A673 (cell line): Measurements from ENCODE around the gene IFT27. TPM values are rescaled to one million over a fixed set of nuclear protein-coding genes. Genes with fewer than 3 reads are reported as not detected.

Experiments
- BruUV-seq: library from RNA; stranded (reverse); fragments of 400-500 nt; replicated peaks from 2 replicates; lab custom pipeline; 2021; lab: Mats Ljungman, UMichigan
- CTCF ChIA-PET: fragments of 300-600 bp; sonication (Branson Sonifier 250); formaldehyde crosslinking; loops from one replicate; lab custom pipeline; 2022; ENCODE audit warnings: antibody characterized with exemption; lab: Charles Lee
- POLR2A ChIA-PET: fragments of 300-600 bp; sonication (Branson Sonifier 250); formaldehyde crosslinking; loops from one replicate; lab custom pipeline; 2022; ENCODE audit warnings: antibody characterized with exemption; ENCODE audit not compliant: low non-redundant PET; lab: Charles Lee
- DNase-seq: peaks from one replicate; pipeline ENCODE4 v3.0.0-alpha.2; 2015; ENCODE audit warnings: low spot score
- H3K27ac ChIP-seq: fragments of 200-600 bp; sonication (generic); 2 replicates; pipeline ENCODE4 v1.5.1; 2016; ENCODE audit warnings: mixed run types, low read depth, mild to moderate bottlenecking, mixed read lengths, antibody characterized with exemption, low read length; ENCODE audit not compliant: poor library complexity, severe bottlenecking
- H3K27me3 ChIP-seq: fragments of 200-600 bp; sonication (generic); replicated peaks from 2 replicates; pipeline ENCODE4 v1.6.1; 2017; ENCODE audit warnings: mixed run types, low read depth, mild to moderate bottlenecking, mixed read lengths, antibody characterized with exemption, low read length; ENCODE audit not compliant: insufficient read depth, poor library complexity
- H3K36me3 ChIP-seq: fragments of 200-600 bp; sonication (generic); 2 replicates; pipeline ENCODE4 v1.6.1; 2016; ENCODE audit warnings: mixed run types, mild to moderate bottlenecking, mixed read lengths, antibody characterized with exemption, low read length; ENCODE audit not compliant: insufficient read depth, poor library complexity, severe bottlenecking
- H3K4me1 ChIP-seq: fragments of 200-600 bp; sonication (generic); 2 replicates; pipeline ENCODE4 v1.6.1; 2017; ENCODE audit warnings: mixed run types, mild to moderate bottlenecking, mixed read lengths, antibody characterized with exemption, low read length; ENCODE audit not compliant: insufficient read depth, poor library complexity, severe bottlenecking
- H3K4me3 ChIP-seq: fragments of 200-600 bp; sonication (generic); 2 replicates; pipeline ENCODE4 v1.5.1; 2016; ENCODE audit warnings: low read depth, mixed run types, mild to moderate bottlenecking, mixed read lengths, low read length; ENCODE audit not compliant: poor library complexity, severe bottlenecking
- H3K9me3 ChIP-seq: fragments of 200-600 bp; sonication (generic); 2 replicates; pipeline ENCODE4 v1.6.1; 2016; ENCODE audit warnings: mixed run types, low read depth, mild to moderate bottlenecking, mixed read lengths, antibody characterized with exemption, low read length; ENCODE audit not compliant: poor library complexity, severe bottlenecking
- EZH2 ChIP-seq: fragments of 200-600 bp; sonication (generic); IDR thresholded peaks from 2 replicates; pipeline ENCODE4 v1.6.1; 2017; ENCODE audit warnings: borderline replicate concordance, low read depth, mild to moderate bottlenecking, mixed read lengths, antibody characterized with exemption, low read length; ENCODE audit not compliant: poor library complexity, severe bottlenecking
- intact Hi-C: fragments of 100-400 bp; cut with micrococcal nuclease; formaldehyde crosslinking; loops from one replicate; pipeline ENCODE4 v1.10.0; 2022; ENCODE audit not compliant: unreplicated experiment
- total RNA-seq: library from RNA; stranded (reverse); gene quantifications from 2 replicates; pipeline ENCODE4 v1.2.3, GENCODE V29; 2021
- TF ChIP-seq, protein P1 (sequence below): fragments of 300-800, 200-600 bp; sonication (generic); conservative IDR thresholded peaks from 2 replicates; pipeline ENCODE4 v1.5.1; 2017; ENCODE audit warnings: low read depth, mild to moderate bottlenecking, antibody characterized with exemption, low read length, moderate library complexity, mixed read lengths

Gene IFT27
- total RNA-seq, 1 experiment from 2014 or later = 24.9 TPM

DNA sequence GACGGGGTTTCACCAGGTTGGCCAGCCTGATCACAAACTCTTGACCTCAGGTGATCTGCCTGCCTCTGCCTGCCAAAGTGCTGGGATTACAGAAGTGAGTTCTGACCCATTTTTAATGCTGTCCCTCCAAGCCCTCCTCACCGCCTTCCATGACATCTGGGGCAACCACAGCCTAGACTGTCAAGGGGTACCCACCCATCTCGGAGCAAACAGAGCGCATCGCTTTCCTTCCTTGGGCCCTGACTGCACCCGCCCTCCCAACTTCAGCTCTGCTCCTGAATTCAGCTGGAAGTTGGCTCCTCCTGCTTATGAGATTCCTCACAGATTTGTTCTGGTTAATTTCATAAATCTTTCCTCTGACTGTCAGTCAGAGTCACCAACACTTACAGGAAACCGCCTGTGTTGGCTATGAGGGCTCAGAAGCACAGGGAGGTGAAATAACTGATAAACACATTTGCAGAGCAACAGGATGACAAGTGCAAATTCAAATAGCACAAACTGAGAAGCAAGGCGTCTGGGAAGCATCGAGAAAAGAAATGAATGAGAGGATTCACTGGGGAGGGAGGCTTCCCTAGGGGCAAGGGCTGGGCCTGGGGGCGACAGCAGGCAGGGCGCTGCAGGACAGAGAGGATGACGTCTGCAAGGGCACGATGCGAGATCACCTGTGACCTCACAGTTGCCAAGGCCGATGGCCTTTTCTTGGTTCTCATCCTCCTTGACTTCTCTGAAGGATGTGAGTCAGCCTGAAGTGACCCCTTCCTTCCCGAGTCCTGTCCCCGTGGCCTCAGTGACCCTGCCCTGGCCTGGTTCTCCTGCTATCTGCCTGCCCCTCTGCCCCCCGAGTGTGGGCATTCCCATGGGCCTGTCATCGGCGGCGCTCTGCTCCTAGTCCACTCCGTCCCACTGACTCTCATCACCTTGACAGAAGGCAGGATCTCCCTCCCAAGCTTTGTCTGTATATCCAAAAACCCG, 6.1 kb downstream of the IFT27 start:
- ChIA-PET CTCF (no interaction called here), POLR2A (no interaction called here)
- H3K27ac ChIP-seq = no peak overlapping the region
- H3K4me1 ChIP-seq = peaks cover under 1% of the 10 kb centered on the region
- no peaks in the 10 kb centered on the region for H3K36me3 ChIP-seq
- no peak overlapping the region for H3K4me3 ChIP-seq
- DNase-seq = no peak
- no peaks in the 10 kb centered on the region for H3K27me3 ChIP-seq
- no TSS peak for BruUV-seq
- intact Hi-C loops = no loop called here
- no peaks in the 10 kb centered on the region for H3K9me3 ChIP-seq
- TF ChIP-seq, protein P1, sequence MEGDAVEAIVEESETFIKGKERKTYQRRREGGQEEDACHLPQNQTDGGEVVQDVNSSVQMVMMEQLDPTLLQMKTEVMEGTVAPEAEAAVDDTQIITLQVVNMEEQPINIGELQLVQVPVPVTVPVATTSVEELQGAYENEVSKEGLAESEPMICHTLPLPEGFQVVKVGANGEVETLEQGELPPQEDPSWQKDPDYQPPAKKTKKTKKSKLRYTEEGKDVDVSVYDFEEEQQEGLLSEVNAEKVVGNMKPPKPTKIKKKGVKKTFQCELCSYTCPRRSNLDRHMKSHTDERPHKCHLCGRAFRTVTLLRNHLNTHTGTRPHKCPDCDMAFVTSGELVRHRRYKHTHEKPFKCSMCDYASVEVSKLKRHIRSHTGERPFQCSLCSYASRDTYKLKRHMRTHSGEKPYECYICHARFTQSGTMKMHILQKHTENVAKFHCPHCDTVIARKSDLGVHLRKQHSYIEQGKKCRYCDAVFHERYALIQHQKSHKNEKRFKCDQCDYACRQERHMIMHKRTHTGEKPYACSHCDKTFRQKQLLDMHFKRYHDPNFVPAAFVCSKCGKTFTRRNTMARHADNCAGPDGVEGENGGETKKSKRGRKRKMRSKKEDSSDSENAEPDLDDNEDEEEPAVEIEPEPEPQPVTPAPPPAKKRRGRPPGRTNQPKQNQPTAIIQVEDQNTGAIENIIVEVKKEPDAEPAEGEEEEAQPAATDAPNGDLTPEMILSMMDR = no peak
- TF ChIP-seq EZH2 = no peak

DNA sequence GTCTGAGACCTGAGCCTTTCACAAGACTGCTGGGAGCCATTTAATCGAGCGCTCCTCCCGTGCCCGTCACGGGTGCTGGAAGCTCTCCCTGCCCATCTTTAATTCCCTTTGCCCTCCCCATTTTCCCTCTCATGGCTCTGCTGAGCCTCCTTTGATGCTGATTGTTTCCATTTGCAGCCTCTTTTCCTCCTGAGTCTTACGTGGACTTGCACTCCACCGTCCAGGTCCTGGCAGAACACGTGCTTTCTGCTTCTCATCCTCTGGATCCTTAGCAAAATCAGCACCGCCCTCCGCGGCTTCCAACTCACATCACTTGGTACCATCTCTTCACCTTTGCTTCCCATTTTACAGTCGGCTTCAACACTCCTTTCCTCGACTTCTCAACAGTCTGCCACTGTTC, 7.3 kb downstream of the IFT27 start:
- DNase-seq = no peak
- H3K4me1 ChIP-seq = no peaks in the 10 kb centered on the region
- no peaks in the 10 kb centered on the region for H3K27me3 ChIP-seq
- no peak for TF ChIP-seq EZH2
- TF ChIP-seq, protein P1 = no peak
- H3K36me3 ChIP-seq = no peaks in the 10 kb centered on the region
- H3K27ac ChIP-seq = no peak overlapping the region
- H3K9me3 ChIP-seq = no peaks in the 10 kb centered on the region
- intact Hi-C loops = no loop called here
- ChIA-PET POLR2A (no interaction called here), CTCF (no interaction called here)
- H3K4me3 ChIP-seq = no peak overlapping the region
- BruUV-seq = no TSS peak

DNA sequence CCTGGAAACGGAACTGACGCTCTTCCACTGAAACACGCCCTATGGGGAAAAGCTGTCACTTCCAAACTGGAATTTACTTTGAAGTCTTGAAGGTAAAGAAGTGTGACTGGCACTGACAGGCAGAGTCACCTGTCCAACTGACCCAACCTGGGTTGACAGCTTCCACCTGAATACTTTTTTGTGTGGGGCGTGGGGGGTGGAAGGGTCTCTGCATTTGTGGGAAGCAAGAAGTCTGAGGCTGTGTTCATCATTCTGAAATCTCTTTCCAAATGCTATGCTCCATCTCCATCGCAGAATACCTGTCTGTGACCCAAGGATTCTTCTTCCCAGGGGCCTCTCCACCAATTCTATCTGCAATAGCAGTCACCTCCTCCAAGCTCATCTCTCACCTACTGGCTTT, 7.8 kb downstream of the IFT27 start:
- Histone ChIP-seq H3K4me1 (no peaks in the 10 kb centered on the region), H3K27me3 (no peaks in the 10 kb centered on the region), H3K27ac (no peak overlapping the region), H3K36me3 (no peaks in the 10 kb centered on the region), H3K9me3 (no peaks in the 10 kb centered on the region), H3K4me3 (no peak overlapping the region)
- CTCF ChIA-PET = no interaction called here
- intact Hi-C loops = no loop called here
- DNase-seq = no peak
- POLR2A ChIA-PET = no interaction called here
- TF ChIP-seq, protein P1 = no peak
- TF ChIP-seq EZH2 = no peak
- no TSS peak for BruUV-seq
